Measurements from ENCODE around the gene GORAB. TPM values are rescaled to one million over a fixed set of nuclear protein-coding genes. Genes with fewer than 3 reads are reported as not detected.
A peak's percentile ranks its signal among the peaks of the same experiment; 100 is the strongest.

The GORAB gene
- total and polyA plus RNA-seq, 9 of the 15 experiments (the other 6 are each of a cell fraction or from before 2014, with no cell fraction given): 4.4 to 12.9 (median 8.9) TPM

GRCh38 chr1:170531758-170532657 lies at the start of gene GORAB (continued):
- TF ChIP-seq ZNF277 (CRISPR knock-in tag; IDR thresholded peaks at IDR 0.05; ENCODE audit: borderline replicate concordance) (no peak), RFX1 (IDR thresholded peaks at IDR 0.05) (no peak), STAT5A (IDR thresholded peaks at IDR 0.05; ENCODE audit: borderline replicate concordance, low read length) (no peak), ZNF518B (CRISPR knock-in tag; IDR thresholded peaks at IDR 0.05) (no peak), ZNF12 (CRISPR knock-in tag; IDR thresholded peaks at IDR 0.05) (0 out of 2 replicates have a peak, but pooled peaks have one; percentile 60), TOE1 (IDR thresholded peaks at IDR 0.05; ENCODE audit: borderline replicate concordance) (peak; percentile 72), TOE1 (CRISPR knock-in tag; IDR thresholded peaks at IDR 0.05; ENCODE audit: borderline replicate concordance, low read depth) (no peak), CTCFL (IDR thresholded peaks at IDR 0.05; ENCODE audit: borderline replicate concordance, insufficient read depth, low read depth, low read length, poor library complexity, severe bottlenecking) (no peak), HNRNPH1 (optimal IDR thresholded peaks at IDR 0.05; ENCODE audit: low read depth, low read length) (no peak), PATZ1 (CRISPR knock-in tag; IDR thresholded peaks at IDR 0.05; ENCODE audit: borderline replicate concordance) (no peak), FOS (IDR thresholded peaks at IDR 0.05; ENCODE audit: extremely low read depth, insufficient read length) (peak; percentile 30), COPS2 (conservative IDR thresholded peaks at IDR 0.05) (no peak), IRF1 (CRISPR knock-in tag; IDR thresholded peaks at IDR 0.05; ENCODE audit: borderline replicate concordance) (no peak), HCFC1 (IDR thresholded peaks at IDR 0.05; ENCODE audit: low read depth, low read length) (no peak; the same call in 1 of the 2 replicates), FOXA1 (IDR thresholded peaks at IDR 0.05; ENCODE audit: borderline replicate concordance) (no peak), STAG1 (CRISPR knock-in tag; IDR thresholded peaks at IDR 0.05; ENCODE audit: borderline replicate concordance) (no peak)

Measured in K562 (cell line).